ENCODE results near the gene HIBADH. TPM values are rescaled to one million over a fixed set of nuclear protein-coding genes. Genes with fewer than 3 reads are reported as not detected.
A peak's percentile ranks its signal among the peaks of the same experiment; 100 is the strongest.

HIBADH gene
- total RNA-seq, 1 experiment from 2014 or later, result 23.2 TPM

DNA sequence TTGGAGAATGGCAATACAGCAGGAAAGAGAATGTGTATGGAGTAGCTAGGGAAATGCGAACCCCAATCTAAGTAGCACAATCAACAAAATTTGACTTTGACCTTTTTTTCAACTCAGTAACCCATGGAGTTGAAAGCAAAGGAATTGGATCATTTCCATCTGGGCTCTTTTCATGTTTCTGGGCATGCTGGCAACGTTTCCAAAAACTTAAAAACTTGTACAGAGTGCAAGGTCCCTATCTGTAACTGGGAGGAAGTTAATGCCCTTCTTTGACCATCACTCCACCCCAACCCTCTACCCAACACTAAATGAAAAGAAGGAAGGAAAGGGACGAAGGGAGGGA lies 1.3 kb upstream of the HIBADH start:
- TF ChIP-seq, protein P1, sequence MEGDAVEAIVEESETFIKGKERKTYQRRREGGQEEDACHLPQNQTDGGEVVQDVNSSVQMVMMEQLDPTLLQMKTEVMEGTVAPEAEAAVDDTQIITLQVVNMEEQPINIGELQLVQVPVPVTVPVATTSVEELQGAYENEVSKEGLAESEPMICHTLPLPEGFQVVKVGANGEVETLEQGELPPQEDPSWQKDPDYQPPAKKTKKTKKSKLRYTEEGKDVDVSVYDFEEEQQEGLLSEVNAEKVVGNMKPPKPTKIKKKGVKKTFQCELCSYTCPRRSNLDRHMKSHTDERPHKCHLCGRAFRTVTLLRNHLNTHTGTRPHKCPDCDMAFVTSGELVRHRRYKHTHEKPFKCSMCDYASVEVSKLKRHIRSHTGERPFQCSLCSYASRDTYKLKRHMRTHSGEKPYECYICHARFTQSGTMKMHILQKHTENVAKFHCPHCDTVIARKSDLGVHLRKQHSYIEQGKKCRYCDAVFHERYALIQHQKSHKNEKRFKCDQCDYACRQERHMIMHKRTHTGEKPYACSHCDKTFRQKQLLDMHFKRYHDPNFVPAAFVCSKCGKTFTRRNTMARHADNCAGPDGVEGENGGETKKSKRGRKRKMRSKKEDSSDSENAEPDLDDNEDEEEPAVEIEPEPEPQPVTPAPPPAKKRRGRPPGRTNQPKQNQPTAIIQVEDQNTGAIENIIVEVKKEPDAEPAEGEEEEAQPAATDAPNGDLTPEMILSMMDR (conservative IDR thresholded peaks at IDR 0.05), result no peak
- H3K9ac ChIP-seq (ENCODE audit: extremely low read depth, insufficient read length, low read length), result no peak overlapping the region
- no peak overlapping the region for H3T11ph ChIP-seq (ENCODE audit: low read length)
- H4K20me1 ChIP-seq (ENCODE audit: control insufficient read depth, insufficient read depth, insufficient read length), result no peaks in the 10 kb centered on the region
- peaks cover 0 to 4% of the 10 kb centered on the region in 2 experiments; a peak in 1 of 5 replicates for H3K9me3 Mint-ChIP-seq
- no CpG with 5 or more reads among the region's 3 CpGs for WGBS (ENCODE audit: extremely low coverage, insufficient read length, low lambda C conversion rate)
- H2BK20ac ChIP-seq (ENCODE audit: low read depth, low read length, poor library complexity, severe bottlenecking), result no peak overlapping the region
- H3K18ac ChIP-seq (ENCODE audit: insufficient read length, low read depth, low read length), result no peak overlapping the region
- H4K8ac ChIP-seq (replicated peaks; ENCODE audit: insufficient read length, low read depth, low read length), result no peak overlapping the region
- peaks cover 7 to 8% of the 10 kb centered on the region in 2 experiments for H3K4me1 Mint-ChIP-seq
- no peaks in the 10 kb centered on the region for H3K27me3 ChIP-seq (ENCODE audit: insufficient read depth, low read length)
- H3K23ac ChIP-seq (ENCODE audit: insufficient read length, low read depth, low read length), result no peak overlapping the region
- H2BK12ac ChIP-seq (ENCODE audit: insufficient read length, low read depth, low read length), result no peak overlapping the region
- no peak overlapping the region for H3K4me2 ChIP-seq (ENCODE audit: insufficient read depth, insufficient read length, low read length)
- H4K91ac ChIP-seq (ENCODE audit: insufficient read length, low read depth, low read length), result no peak overlapping the region
- peaks cover 8% of the 10 kb centered on the region; the same call in 1 of the 2 replicates for H3K27me3 Mint-ChIP-seq (ENCODE audit: low read depth)
- peaks cover 0 to 10% (median 0%) of the 10 kb centered on the region in 3 experiments; a peak in 3 of 7 replicates for H3K36me3 Mint-ChIP-seq (ENCODE audit: insufficient read depth in 1 of 3, low read depth in 3 of 3)
- H3K4ac ChIP-seq (ENCODE audit: low read depth, low read length), result no peak overlapping the region
- H3K27ac ChIP-seq (ENCODE audit: insufficient read length, low read depth, low read length), result no peak overlapping the region
- no peak overlapping the region for H2AFZ ChIP-seq (ENCODE audit: low read length)
- no peak overlapping the region for H3K14ac ChIP-seq (ENCODE audit: insufficient read depth, low read length)
- no peak overlapping the region for H2BK120ac ChIP-seq (ENCODE audit: low read depth, low read length, poor library complexity, severe bottlenecking)
- H3K27ac Mint-ChIP-seq, result no peak overlapping the region
- no peak for DNase-seq
- H3K79me2 ChIP-seq (ENCODE audit: insufficient read depth, low read length), result no peaks in the 10 kb centered on the region
- H2AK5ac ChIP-seq (ENCODE audit: insufficient read length, low read length), result no peak overlapping the region
- H2BK5ac ChIP-seq (ENCODE audit: insufficient read length, low read length), result no peak overlapping the region
- no peak overlapping the region for H3K56ac ChIP-seq (ENCODE audit: insufficient read length, low read depth, low read length)
- peak overlapping the region in 1 of 2 experiments; percentile 86; a peak in 3 of 5 replicates for H3K4me3 Mint-ChIP-seq
- no peaks in the 10 kb centered on the region for H3K9me3 ChIP-seq (ENCODE audit: control insufficient read depth, low read depth, low read length)
- peaks cover 8% of the 10 kb centered on the region for H3K23me2 ChIP-seq (ENCODE audit: insufficient read length, low read depth, low read length, poor library complexity, severe bottlenecking)
- H2BK15ac ChIP-seq (ENCODE audit: low read depth, low read length), result no peak overlapping the region
- no peak overlapping the region for H4K5ac ChIP-seq (ENCODE audit: insufficient read length, low read depth, low read length)
- no peaks in the 10 kb centered on the region; the same call in 1 of the 2 replicates for H3K4me1 ChIP-seq (ENCODE audit: insufficient read depth, low read length)
- no peaks in the 10 kb centered on the region for H3K79me1 ChIP-seq (ENCODE audit: insufficient read depth, low read depth, low read length, poor library complexity, severe bottlenecking)

Measured in H9 (cell line).